HG03095 (cell line): ENCODE results near the gene BRME1.
A peak's percentile ranks its signal among the peaks of the same experiment; 100 is the strongest.

Experiments
- ATAC-seq: cut with Tn5 transposase; IDR thresholded peaks from one replicate; pipeline ENCODE4 v1.9.1; 2021; ENCODE audit warnings: moderate library complexity; ENCODE audit not compliant: unreplicated experiment

BRME1 gene

GRCh38 chr19:13848340-13848677 lies 57.6 kb downstream of the BRME1 start:
- ATAC-seq = no peak

GRCh38 chr19:13847407-13848339 lies 58.2 kb downstream of the BRME1 start:
- ATAC-seq = no peak

GRCh38 chr19:13846557-13847406 lies 59.1 kb downstream of the BRME1 start:
- peak; percentile 43 for ATAC-seq

- no peak for ATAC-seq
Measured at GRCh38 chr19:13844130-13844631, 61.7 kb downstream of the BRME1 start.

- no peak for ATAC-seq
Measured at GRCh38 chr19:13843104-13843921, 62.6 kb downstream of the BRME1 start.

- no peak for ATAC-seq
Measured at GRCh38 chr19:13842291-13843103, 63.4 kb downstream of the BRME1 start.

- ATAC-seq = no peak
Measured at GRCh38 chr19:13841962-13842290, 64.0 kb downstream of the BRME1 start.

- no peak for ATAC-seq
Measured at GRCh38 chr19:13841086-13841961, 64.6 kb downstream of the BRME1 start.

- ATAC-seq = no peak
Measured at GRCh38 chr19:13840305-13841085, 65.4 kb downstream of the BRME1 start.

GRCh38 chr19:13839938-13840304 lies 66.0 kb downstream of the BRME1 start:
- ATAC-seq = no peak

GRCh38 chr19:13839130-13839937 lies 66.6 kb downstream of the BRME1 start:
- ATAC-seq = no peak

- no peak for ATAC-seq
Measured at GRCh38 chr19:13838435-13839129, 67.3 kb downstream of the BRME1 start.

- no peak for ATAC-seq
Measured at GRCh38 chr19:13835791-13836723, 69.9 kb downstream of the BRME1 start.

GRCh38 chr19:13834244-13835069 lies 71.5 kb downstream of the BRME1 start:
- ATAC-seq = no peak
